ENCODE data around the gene MAGI1.

The MAGI1 gene

DNA sequence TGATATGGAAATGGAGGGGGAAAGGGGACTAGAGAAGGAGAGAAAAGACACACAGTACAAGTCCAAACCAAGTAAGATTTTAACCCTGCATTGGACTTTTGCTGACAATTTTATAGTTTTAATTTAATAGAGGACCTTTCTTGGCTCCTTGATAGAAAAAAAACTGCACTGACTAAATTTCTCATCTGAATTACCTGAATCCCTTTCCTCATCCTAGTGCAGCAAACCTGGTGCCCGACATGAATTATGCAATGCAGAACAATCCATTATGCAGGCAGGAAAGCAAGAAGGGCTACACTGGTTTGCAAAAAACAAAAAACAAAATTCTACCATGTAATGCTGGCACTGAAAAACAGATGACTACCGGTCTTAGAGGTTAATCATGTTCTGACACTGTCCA lies 15.5 kb downstream of the MAGI1 start:
- H3K4me3 ChIP-seq (ENCODE audit: low read depth, low read length), result no peak overlapping the region

DNA sequence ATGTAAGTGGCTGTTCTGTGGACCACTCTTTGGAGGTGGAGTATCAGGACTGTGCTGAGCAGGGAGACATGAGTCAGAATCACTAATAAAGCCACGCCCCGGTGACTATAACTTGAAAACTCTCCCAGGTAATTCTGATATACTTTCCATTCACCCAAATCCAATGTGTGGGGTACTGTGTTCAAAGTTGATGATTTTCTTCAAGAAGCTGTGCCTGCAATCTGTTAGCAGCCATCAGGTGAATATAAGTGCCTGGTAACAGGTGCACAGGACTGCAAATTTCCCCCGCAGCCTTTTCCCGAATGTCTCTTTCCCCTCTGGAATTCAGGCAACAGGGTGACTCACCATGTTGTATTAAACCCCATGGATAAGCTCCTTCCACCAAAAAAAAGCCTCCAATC lies 17.0 kb downstream of the MAGI1 start:
- no peak for DNase-seq (ENCODE audit: low read depth)
- TF ChIP-seq, protein P1, sequence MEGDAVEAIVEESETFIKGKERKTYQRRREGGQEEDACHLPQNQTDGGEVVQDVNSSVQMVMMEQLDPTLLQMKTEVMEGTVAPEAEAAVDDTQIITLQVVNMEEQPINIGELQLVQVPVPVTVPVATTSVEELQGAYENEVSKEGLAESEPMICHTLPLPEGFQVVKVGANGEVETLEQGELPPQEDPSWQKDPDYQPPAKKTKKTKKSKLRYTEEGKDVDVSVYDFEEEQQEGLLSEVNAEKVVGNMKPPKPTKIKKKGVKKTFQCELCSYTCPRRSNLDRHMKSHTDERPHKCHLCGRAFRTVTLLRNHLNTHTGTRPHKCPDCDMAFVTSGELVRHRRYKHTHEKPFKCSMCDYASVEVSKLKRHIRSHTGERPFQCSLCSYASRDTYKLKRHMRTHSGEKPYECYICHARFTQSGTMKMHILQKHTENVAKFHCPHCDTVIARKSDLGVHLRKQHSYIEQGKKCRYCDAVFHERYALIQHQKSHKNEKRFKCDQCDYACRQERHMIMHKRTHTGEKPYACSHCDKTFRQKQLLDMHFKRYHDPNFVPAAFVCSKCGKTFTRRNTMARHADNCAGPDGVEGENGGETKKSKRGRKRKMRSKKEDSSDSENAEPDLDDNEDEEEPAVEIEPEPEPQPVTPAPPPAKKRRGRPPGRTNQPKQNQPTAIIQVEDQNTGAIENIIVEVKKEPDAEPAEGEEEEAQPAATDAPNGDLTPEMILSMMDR (conservative IDR thresholded peaks at IDR 0.05; ENCODE audit: low read depth, low read length), result no peak
- no peak overlapping the region for H3K4me3 ChIP-seq (ENCODE audit: low read depth, low read length)

More for the DNA sequence above, 15.5 kb downstream of the MAGI1 start:
- DNase-seq (ENCODE audit: low read depth), result no peak
- TF ChIP-seq, protein P1 (conservative IDR thresholded peaks at IDR 0.05; ENCODE audit: low read depth, low read length), result no peak

DNA sequence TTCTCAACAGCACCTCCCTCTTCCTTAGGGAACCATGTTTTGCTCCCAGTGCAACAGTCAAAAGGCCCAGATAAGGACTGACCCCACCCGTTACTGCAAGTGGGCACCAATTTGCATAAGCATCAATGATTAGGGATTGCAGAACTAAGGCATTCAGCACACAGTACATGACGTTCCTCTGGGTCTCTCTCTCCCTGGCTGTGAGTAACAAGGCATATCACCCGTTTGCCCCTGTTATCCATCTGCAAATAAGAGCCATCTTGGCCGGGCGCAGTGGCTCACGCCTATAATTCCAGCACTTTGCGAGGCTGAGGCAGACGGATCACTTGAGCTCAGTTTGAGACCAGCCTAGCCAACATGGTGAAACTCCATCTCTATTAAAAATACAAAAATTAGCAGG lies 18.8 kb downstream of the MAGI1 start:
- no peak for DNase-seq (ENCODE audit: low read depth)
- TF ChIP-seq, protein P1 (conservative IDR thresholded peaks at IDR 0.05; ENCODE audit: low read depth, low read length), result no peak
- H3K4me3 ChIP-seq (ENCODE audit: low read depth, low read length), result no peak overlapping the region

DNA sequence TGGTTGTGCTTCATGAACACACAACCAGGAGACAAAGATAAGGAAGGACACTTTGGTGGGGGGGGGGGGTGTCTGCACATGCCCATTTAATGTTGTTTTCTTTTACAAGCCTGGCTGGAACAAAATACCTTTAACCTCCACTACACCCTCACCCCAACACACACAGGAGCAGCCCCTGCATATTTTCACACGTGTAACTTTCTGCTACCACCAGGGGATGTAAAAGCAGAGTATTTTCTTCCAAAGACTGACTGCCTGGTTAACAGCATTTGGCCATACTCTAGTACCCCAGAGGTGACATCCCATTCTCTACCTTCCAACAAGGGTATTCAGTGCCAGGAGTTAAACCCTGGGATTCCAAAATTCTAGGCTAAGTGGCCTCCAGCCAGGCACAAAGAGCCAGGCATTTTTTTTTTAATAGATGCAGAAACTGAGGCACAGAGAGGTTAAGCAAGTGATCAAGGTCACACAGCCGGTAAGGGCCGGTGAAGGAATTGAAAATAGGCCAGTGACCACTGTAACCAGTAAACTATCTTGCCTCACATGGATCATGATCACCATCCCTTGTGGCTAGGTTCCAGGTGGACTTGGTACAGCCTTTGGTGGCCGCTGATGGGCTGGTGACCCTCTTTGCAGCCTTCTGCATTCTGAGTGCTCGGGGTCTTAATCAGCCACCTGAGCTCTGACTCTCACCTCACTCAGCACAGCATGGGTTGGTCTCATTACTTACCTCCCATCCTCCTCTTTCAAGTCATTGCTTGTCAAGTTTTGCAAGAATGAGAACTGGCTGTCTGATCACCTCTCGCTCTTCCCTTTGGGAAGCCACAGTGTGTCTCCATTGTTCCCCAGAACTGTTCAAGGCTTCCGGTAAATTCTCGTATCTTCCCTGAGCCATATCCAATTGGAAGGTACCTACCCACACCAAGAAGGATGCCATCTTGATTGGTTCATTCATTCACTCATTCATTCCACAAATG lies 20.4 kb downstream of the MAGI1 start:
- TF ChIP-seq, protein P1 (conservative IDR thresholded peaks at IDR 0.05; ENCODE audit: low read depth, low read length), result peak; percentile 34
- DNase-seq (ENCODE audit: low read depth), result no peak
- H3K4me3 ChIP-seq (ENCODE audit: low read depth, low read length), result no peak overlapping the region

DNA sequence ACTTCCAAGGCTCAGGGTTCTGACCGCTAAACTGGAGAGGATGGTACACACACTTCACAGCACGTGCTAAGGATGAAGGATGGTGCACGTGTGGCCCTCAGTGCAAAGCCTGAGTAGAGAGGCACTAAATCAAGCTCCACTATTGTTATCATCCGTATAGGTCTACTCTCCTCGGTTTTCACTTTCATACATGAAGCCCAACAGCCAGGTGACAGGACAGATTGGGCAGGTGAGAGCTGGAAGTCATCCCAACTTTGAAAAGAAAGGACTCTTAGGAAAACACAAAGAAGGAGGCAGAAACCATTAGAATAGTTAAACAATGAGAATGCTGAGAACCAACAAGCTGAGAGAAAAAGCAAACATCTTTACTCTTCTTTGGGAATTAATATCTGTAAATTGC lies 21.1 kb downstream of the MAGI1 start:
- DNase-seq (ENCODE audit: low read depth), result no peak
- TF ChIP-seq, protein P1 (conservative IDR thresholded peaks at IDR 0.05; ENCODE audit: low read depth, low read length), result no peak
- H3K4me3 ChIP-seq (ENCODE audit: low read depth, low read length), result no peak overlapping the region

DNA sequence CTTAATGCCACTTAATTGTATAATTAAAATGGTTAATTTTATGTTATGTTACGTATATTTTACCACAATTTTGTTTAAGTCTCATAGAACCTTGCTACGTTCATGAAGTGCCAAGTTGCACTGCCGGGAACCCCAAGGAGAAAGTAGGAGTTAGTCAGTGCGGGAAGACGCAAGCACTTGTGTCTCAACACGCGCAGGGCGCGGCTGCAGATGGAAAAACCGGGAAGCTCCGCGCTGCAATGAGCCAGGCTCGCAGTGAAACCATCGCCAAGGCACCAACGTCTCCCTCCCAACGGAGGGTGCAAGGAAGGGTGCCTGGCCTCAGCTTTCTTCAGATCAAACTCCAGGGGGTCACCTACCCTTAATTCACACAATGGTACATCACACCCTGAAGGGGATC lies 21.6 kb downstream of the MAGI1 start:
- TF ChIP-seq, protein P1 (conservative IDR thresholded peaks at IDR 0.05; ENCODE audit: low read depth, low read length), result no peak
- no peak overlapping the region for H3K4me3 ChIP-seq (ENCODE audit: low read depth, low read length)
- no peak for DNase-seq (ENCODE audit: low read depth)

DNA sequence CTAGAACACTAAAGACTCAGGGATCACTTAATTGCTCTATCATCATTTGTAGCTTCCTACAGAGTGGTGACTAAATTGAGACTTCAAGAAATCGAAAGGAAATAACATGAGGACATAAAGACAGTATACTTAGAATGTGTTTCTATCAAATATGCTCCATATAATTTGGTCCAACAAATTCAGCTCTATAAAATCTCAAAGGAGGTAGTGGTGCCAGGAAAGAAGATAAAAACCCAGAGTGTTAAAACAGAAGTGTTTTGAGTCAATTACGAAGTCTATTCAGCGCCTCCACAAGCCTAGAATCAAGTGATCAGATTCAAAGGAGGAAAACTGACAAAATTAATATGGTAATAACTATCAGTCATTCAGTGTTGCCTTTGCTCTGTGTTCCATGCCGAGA lies 22.9 kb downstream of the MAGI1 start:
- H3K4me3 ChIP-seq (ENCODE audit: low read depth, low read length), result no peak overlapping the region
- no peak for DNase-seq (ENCODE audit: low read depth)
- TF ChIP-seq, protein P1 (conservative IDR thresholded peaks at IDR 0.05; ENCODE audit: low read depth, low read length), result no peak

Measured in choroid plexus epithelial cell (primary cell).